Measurements from ENCODE around the gene BORCS8. TPM values are rescaled to one million over a fixed set of nuclear protein-coding genes. Genes with fewer than 3 reads are reported as not detected.

The BORCS8 gene
- polyA plus RNA-seq, 2 of the 4 experiments (the other 2 are of a cell fraction): 9.1 to 10.6 TPM

DNA sequence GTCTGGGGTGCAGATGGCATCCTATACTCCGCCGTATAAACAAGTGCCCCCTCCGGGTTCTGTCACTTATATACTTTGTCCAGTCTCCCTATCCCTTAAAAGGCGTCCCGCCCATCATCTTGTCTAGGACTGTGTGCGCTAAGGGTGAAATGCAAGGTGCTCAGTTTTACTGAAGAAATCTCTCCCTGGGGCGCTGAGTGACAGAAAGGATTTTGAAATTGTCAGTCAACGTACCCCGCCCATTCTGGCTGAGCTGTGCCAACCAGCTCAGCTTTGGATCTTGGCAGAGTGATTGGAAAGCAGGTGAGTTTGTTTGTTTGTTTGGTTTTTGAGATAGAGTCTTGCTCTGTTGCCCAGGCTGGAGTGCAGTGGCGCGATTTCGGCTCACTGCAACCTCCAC is 49.6 kb downstream of the BORCS8 start:
- no peak for DNase-seq (ENCODE audit: low read depth in 1 of 2, low spot score in 1 of 2)
- Histone ChIP-seq H3K4me1 (0 out of 3 replicates have a peak, but pooled peaks cover 3% of the 10 kb centered on the region), H3K4me2 (no peak overlapping the region), H3K27ac (no peak overlapping the region), H3K9me3 (no peaks in the 10 kb centered on the region), H3K4me3 (no peak overlapping the region)
- FAIRE-seq: no peak
- 82% methylated on average over 12 of the region's 12 CpGs for WGBS (ENCODE audit: missing lambda C conversion rate)
- no peak for TF ChIP-seq NR3C1 (IDR thresholded peaks at IDR 0.05)
- no peak for TF ChIP-seq CEBPB (IDR thresholded peaks at IDR 0.05)
- TF ChIP-seq SREBF2 (IDR thresholded peaks at IDR 0.05): no peak
- TF ChIP-seq, protein P1, sequence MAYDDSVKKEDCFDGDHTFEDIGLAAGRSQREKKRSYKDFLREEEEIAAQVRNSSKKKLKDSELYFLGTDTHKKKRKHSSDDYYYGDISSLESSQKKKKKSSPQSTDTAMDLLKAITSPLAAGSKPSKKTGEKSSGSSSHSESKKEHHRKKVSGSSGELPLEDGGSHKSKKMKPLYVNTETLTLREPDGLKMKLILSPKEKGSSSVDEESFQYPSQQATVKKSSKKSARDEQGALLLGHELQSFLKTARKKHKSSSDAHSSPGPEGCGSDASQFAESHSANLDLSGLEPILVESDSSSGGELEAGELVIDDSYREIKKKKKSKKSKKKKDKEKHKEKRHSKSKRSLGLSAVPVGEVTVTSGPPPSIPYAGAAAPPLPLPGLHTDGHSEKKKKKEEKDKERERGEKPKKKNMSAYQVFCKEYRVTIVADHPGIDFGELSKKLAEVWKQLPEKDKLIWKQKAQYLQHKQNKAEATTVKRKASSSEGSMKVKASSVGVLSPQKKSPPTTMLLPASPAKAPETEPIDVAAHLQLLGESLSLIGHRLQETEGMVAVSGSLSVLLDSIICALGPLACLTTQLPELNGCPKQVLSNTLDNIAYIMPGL (CRISPR knock-in tag; IDR thresholded peaks at IDR 0.05; ENCODE audit: borderline replicate concordance): no peak
- TF ChIP-seq, protein P2, sequence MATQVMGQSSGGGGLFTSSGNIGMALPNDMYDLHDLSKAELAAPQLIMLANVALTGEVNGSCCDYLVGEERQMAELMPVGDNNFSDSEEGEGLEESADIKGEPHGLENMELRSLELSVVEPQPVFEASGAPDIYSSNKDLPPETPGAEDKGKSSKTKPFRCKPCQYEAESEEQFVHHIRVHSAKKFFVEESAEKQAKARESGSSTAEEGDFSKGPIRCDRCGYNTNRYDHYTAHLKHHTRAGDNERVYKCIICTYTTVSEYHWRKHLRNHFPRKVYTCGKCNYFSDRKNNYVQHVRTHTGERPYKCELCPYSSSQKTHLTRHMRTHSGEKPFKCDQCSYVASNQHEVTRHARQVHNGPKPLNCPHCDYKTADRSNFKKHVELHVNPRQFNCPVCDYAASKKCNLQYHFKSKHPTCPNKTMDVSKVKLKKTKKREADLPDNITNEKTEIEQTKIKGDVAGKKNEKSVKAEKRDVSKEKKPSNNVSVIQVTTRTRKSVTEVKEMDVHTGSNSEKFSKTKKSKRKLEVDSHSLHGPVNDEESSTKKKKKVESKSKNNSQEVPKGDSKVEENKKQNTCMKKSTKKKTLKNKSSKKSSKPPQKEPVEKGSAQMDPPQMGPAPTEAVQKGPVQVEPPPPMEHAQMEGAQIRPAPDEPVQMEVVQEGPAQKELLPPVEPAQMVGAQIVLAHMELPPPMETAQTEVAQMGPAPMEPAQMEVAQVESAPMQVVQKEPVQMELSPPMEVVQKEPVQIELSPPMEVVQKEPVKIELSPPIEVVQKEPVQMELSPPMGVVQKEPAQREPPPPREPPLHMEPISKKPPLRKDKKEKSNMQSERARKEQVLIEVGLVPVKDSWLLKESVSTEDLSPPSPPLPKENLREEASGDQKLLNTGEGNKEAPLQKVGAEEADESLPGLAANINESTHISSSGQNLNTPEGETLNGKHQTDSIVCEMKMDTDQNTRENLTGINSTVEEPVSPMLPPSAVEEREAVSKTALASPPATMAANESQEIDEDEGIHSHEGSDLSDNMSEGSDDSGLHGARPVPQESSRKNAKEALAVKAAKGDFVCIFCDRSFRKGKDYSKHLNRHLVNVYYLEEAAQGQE (IDR thresholded peaks at IDR 0.05): no peak
- TF ChIP-seq MAFK (IDR thresholded peaks at IDR 0.05; ENCODE audit: partially characterized antibody): no peak
- TF ChIP-seq, protein P3, sequence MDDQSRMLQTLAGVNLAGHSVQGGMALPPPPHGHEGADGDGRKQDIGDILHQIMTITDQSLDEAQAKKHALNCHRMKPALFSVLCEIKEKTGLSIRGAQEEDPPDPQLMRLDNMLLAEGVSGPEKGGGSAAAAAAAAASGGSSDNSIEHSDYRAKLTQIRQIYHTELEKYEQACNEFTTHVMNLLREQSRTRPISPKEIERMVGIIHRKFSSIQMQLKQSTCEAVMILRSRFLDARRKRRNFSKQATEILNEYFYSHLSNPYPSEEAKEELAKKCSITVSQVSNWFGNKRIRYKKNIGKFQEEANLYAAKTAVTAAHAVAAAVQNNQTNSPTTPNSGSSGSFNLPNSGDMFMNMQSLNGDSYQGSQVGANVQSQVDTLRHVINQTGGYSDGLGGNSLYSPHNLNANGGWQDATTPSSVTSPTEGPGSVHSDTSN (IDR thresholded peaks at IDR 0.05): no peak
- no peak for TF ChIP-seq HOXA7 (CRISPR knock-in tag; IDR thresholded peaks at IDR 0.05)
- TF ChIP-seq FOSL2 (IDR thresholded peaks at IDR 0.05): no peak
- no peak for TF ChIP-seq FOSL2 (CRISPR knock-in tag; IDR thresholded peaks at IDR 0.05)
- no peak for TF ChIP-seq KDM5A (IDR thresholded peaks at IDR 0.05)
- TF ChIP-seq, protein P4, sequence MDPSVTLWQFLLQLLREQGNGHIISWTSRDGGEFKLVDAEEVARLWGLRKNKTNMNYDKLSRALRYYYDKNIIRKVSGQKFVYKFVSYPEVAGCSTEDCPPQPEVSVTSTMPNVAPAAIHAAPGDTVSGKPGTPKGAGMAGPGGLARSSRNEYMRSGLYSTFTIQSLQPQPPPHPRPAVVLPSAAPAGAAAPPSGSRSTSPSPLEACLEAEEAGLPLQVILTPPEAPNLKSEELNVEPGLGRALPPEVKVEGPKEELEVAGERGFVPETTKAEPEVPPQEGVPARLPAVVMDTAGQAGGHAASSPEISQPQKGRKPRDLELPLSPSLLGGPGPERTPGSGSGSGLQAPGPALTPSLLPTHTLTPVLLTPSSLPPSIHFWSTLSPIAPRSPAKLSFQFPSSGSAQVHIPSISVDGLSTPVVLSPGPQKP (IDR thresholded peaks at IDR 0.05; ENCODE audit: low read depth, low read length): no peak
- no peak for TF ChIP-seq NPAS2 (CRISPR knock-in tag; IDR thresholded peaks at IDR 0.05; ENCODE audit: borderline replicate concordance)
- TF ChIP-seq FOSB (CRISPR knock-in tag; IDR thresholded peaks at IDR 0.05): no peak
- no peak for TF ChIP-seq NFE2L2 (conservative IDR thresholded peaks at IDR 0.05; ENCODE audit: low read length)
- no peak for TF ChIP-seq ESRRA (IDR thresholded peaks at IDR 0.05; ENCODE audit: borderline replicate concordance, low read length)
- no peak for TF ChIP-seq RAD21 (conservative IDR thresholded peaks at IDR 0.05 in 1 of 2, IDR thresholded peaks at IDR 0.05 in 1 of 2)
- no peak for TF ChIP-seq BHLHE40 (IDR thresholded peaks at IDR 0.05; ENCODE audit: low read depth, low read length)
- ChIA-PET POLR2A (no interaction called here), CTCF (interaction anchor here (0.6 to 3.6 kb wide), 2 partner anchors 33 to 173 kb away, joined by 3 to 9 read pairs; no protein-coding TSS in a partner anchor)
- no peak for ATAC-seq

DNA sequence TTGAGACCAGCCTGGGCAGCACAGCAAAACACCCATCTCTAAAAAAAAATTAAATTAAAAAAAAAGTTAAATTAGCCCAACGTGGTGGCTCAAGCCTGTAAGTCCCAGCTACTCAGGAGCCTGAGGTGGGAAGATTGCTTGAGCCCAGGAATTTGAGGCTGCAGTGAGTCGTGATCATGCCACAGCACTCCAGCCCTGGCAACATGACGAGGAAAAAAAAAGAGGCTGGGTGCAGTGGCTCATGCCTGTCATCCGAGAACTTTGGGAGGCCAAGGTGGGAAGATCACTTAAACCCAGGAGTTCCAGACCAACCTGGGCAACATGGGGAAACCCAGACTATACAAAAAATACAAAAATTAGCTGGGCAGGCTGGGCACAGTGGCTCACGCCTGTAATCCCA is 51.5 kb downstream of the BORCS8 start:
- no peak for TF ChIP-seq ZSCAN20 (CRISPR knock-in tag; IDR thresholded peaks at IDR 0.05)
- no peak for TF ChIP-seq NR3C1 (IDR thresholded peaks at IDR 0.05)
- TF ChIP-seq RARB (CRISPR knock-in tag; IDR thresholded peaks at IDR 0.05): no peak
- TF ChIP-seq CEBPB (IDR thresholded peaks at IDR 0.05): no peak
- no peak for TF ChIP-seq RCOR1 (IDR thresholded peaks at IDR 0.05; ENCODE audit: low read depth, low read length)
- no peak for TF ChIP-seq JUN (IDR thresholded peaks at IDR 0.05)
- Histone ChIP-seq H3K27ac (no peak overlapping the region), H3K4me3 (no peak overlapping the region), H3K4me2 (no peak overlapping the region), H3K4me1 (0 out of 3 replicates have a peak, but pooled peaks cover 7% of the 10 kb centered on the region), H3K9me3 (no peaks in the 10 kb centered on the region)
- FAIRE-seq: no peak
- ATAC-seq: no peak
- POLR2A ChIA-PET: no interaction called here
- DNase-seq (ENCODE audit: low read depth in 1 of 2, low spot score in 1 of 2): no peak
- CTCF ChIA-PET: interaction anchor here (0.9 to 3.6 kb wide), 6 partner anchors 21 to 145 kb away, joined by 3 to 9 read pairs (median 4); no protein-coding TSS in a partner anchor
- WGBS (ENCODE audit: missing lambda C conversion rate): 50% methylated on average over 5 of the region's 5 CpGs

Measured in A549 (cell line).